Measurements from ENCODE around the gene AHCYL2.

Gene AHCYL2

DNA sequence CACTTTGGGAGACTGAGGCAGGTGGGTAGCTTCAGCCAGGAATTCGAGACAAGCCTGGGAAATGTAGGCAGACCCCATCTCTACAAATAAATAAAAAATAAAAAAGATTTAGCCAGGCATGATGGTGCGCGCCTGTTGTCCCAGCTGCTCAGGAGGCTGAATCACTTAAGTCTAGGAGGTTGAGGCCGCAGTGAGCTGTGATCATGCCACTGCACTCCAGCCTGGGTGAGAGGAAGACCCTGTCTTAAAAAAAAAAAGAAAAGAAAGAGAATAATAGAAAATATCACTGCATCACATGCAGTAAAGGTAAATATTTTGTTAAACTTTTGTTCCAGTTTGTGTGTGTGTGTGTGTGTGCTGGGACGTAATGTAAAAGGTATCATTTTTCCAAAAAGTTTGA is 212.4 kb downstream of the AHCYL2 start:
- Histone ChIP-seq H3K27me3 (ENCODE audit: control insufficient read depth, low read length) (no peaks in the 10 kb centered on the region), H3K9me2 (replicated peaks; ENCODE audit: control insufficient read depth, low read length) (no peaks in the 10 kb centered on the region), H3K4me3 (ENCODE audit: low read length) (no peak overlapping the region), H3K4me2 (ENCODE audit: low read length) (no peak overlapping the region), H4K20me1 (ENCODE audit: control insufficient read depth, insufficient read depth, low read depth, low read length) (no peaks in the 10 kb centered on the region), H3K9me3 (ENCODE audit: control insufficient read depth, insufficient read depth, low read length) (no peaks in the 10 kb centered on the region), H3F3A (ENCODE audit: control insufficient read depth, insufficient read depth) (no peaks in the 10 kb centered on the region; the same call in 1 of the 2 replicates), H3K4me1 (ENCODE audit: control insufficient read depth, low read length) (peaks cover 19% of the 10 kb centered on the region), H3K36me3 (ENCODE audit: control insufficient read depth, low read length) (peaks cover 3% of the 10 kb centered on the region; the same call in 1 of the 2 replicates), H3K79me2 (ENCODE audit: control insufficient read depth, low read length) (peaks cover 5% of the 10 kb centered on the region; the same call in 1 of the 2 replicates), H3K27ac (ENCODE audit: low read depth, low read length) (no peak overlapping the region)
- no peak for TF ChIP-seq EZH2phosphoT487 (IDR thresholded peaks at IDR 0.05; ENCODE audit: borderline replicate concordance, low read length)
- TF ChIP-seq, protein P1, sequence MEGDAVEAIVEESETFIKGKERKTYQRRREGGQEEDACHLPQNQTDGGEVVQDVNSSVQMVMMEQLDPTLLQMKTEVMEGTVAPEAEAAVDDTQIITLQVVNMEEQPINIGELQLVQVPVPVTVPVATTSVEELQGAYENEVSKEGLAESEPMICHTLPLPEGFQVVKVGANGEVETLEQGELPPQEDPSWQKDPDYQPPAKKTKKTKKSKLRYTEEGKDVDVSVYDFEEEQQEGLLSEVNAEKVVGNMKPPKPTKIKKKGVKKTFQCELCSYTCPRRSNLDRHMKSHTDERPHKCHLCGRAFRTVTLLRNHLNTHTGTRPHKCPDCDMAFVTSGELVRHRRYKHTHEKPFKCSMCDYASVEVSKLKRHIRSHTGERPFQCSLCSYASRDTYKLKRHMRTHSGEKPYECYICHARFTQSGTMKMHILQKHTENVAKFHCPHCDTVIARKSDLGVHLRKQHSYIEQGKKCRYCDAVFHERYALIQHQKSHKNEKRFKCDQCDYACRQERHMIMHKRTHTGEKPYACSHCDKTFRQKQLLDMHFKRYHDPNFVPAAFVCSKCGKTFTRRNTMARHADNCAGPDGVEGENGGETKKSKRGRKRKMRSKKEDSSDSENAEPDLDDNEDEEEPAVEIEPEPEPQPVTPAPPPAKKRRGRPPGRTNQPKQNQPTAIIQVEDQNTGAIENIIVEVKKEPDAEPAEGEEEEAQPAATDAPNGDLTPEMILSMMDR (IDR thresholded peaks at IDR 0.05; ENCODE audit: low read depth, low read length, poor library complexity, severe bottlenecking), result no peak

DNA sequence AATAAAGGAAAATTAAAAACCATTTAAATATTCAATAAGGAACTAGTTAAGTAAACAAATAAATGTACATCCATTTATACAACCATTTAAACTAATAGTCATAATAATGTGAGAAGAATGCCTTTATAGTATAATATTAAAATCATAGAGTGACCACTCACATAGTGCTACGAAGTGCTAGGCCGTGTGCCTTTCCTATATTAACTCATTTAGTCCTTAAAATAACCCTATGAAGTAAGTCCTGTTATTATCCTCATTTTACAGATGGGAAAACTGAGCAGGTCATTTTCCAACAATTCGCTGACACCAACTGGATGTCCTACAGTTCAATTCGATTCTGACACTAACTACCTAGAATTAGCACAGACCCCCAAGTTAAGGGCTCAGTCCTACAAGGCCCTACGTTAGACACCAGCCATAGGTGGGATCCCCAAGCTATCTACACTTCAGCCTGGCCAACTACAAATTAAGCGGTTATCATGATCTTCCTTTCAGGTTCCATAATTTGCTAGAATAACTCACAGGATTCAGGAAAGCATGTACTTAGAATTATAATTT is 213.5 kb downstream of the AHCYL2 start:
- no peaks in the 10 kb centered on the region for H3K9me3 ChIP-seq (ENCODE audit: control insufficient read depth, insufficient read depth, low read length)
- H3K9me2 ChIP-seq (replicated peaks; ENCODE audit: control insufficient read depth, low read length), result no peaks in the 10 kb centered on the region
- H3K4me1 ChIP-seq (ENCODE audit: control insufficient read depth, low read length), result peaks cover 14% of the 10 kb centered on the region
- no peak overlapping the region for H3K27ac ChIP-seq (ENCODE audit: low read depth, low read length)
- H3K27me3 ChIP-seq (ENCODE audit: control insufficient read depth, low read length), result no peaks in the 10 kb centered on the region
- H3K4me2 ChIP-seq (ENCODE audit: low read length), result no peak overlapping the region
- no peaks in the 10 kb centered on the region; the same call in 1 of the 2 replicates for H3F3A ChIP-seq (ENCODE audit: control insufficient read depth, insufficient read depth)
- no peak overlapping the region for H3K4me3 ChIP-seq (ENCODE audit: low read length)
- peaks cover 3% of the 10 kb centered on the region; the same call in 1 of the 2 replicates for H3K36me3 ChIP-seq (ENCODE audit: control insufficient read depth, low read length)
- H4K20me1 ChIP-seq (ENCODE audit: control insufficient read depth, insufficient read depth, low read depth, low read length), result no peaks in the 10 kb centered on the region
- TF ChIP-seq, protein P1 (IDR thresholded peaks at IDR 0.05; ENCODE audit: low read depth, low read length, poor library complexity, severe bottlenecking), result no peak
- H3K79me2 ChIP-seq (ENCODE audit: control insufficient read depth, low read length), result peaks cover 5% of the 10 kb centered on the region; the same call in 1 of the 2 replicates

DNA sequence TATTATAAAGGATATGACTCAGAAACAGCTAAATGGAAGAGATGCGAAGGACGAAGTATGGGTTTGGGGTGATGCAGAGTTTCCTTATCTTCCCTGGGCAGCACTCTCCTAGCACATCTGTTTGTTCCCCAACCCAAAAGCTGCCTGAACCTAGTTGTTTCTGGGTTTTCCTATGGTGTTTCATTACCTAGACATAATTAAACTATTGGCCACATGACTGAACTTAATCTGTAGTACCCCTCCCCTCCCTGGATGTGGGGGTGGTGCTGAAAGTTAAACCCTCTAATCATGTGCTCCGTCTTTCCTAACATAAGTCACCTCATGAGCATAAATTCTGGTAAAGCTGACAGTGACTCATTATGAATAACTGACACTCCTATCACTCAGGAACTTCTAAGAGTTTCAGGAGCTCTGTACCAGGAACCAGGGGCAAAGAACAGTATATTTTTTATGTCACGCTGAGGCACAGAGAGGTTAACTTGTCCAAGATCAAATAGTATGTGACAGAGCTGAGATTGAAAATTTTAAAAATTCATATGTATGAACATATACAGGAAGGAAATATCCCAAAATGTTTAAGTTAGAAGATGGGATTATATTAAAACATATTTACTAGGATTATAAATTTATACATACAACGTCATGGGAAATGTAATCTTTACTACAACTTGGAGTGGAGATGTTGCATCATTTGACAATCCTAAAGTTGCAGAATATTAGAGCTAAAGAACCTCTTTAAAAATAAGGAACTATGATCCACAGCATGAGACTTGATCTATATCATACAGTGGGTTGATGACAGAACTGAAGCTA is 214.2 kb downstream of the AHCYL2 start:
- Histone ChIP-seq H3K36me3 (ENCODE audit: control insufficient read depth, low read length) (peaks cover 3% of the 10 kb centered on the region; the same call in 1 of the 2 replicates), H3K4me1 (ENCODE audit: control insufficient read depth, low read length) (peaks cover 10% of the 10 kb centered on the region), H3K9me3 (ENCODE audit: control insufficient read depth, insufficient read depth, low read length) (no peaks in the 10 kb centered on the region), H3K27ac (ENCODE audit: low read depth, low read length) (no peak overlapping the region), H3F3A (ENCODE audit: control insufficient read depth, insufficient read depth) (no peaks in the 10 kb centered on the region; the same call in 1 of the 2 replicates), H4K20me1 (ENCODE audit: control insufficient read depth, insufficient read depth, low read depth, low read length) (no peaks in the 10 kb centered on the region), H3K79me2 (ENCODE audit: control insufficient read depth, low read length) (peaks cover 5% of the 10 kb centered on the region; the same call in 1 of the 2 replicates), H3K9me2 (replicated peaks; ENCODE audit: control insufficient read depth, low read length) (no peaks in the 10 kb centered on the region), H3K27me3 (ENCODE audit: control insufficient read depth, low read length) (no peaks in the 10 kb centered on the region), H3K4me3 (ENCODE audit: low read length) (no peak overlapping the region), H3K4me2 (ENCODE audit: low read length) (no peak overlapping the region)
- TF ChIP-seq, protein P1 (IDR thresholded peaks at IDR 0.05; ENCODE audit: low read depth, low read length, poor library complexity, severe bottlenecking), result no peak
